ENCODE data around the gene NRN1L. TPM values are rescaled to one million over a fixed set of nuclear protein-coding genes. Genes with fewer than 3 reads are reported as not detected.

NRN1L gene
- total RNA-seq, 1 experiment from 2014 or later: 0.56 TPM

GRCh38 chr16:67928147-67928546, 43.5 kb downstream of the NRN1L start:
- Histone ChIP-seq H3K9ac (ENCODE audit: low read length) (no peak overlapping the region), H3K27me3 (ENCODE audit: low read length) (no peaks in the 10 kb centered on the region), H4K20me1 (ENCODE audit: insufficient read depth, low read depth, low read length) (no peaks in the 10 kb centered on the region), H3K79me2 (ENCODE audit: low read length) (no peaks in the 10 kb centered on the region; the same call in 1 of the 2 replicates), H2AFZ (ENCODE audit: low read length) (no peak overlapping the region), H3K4me2 (ENCODE audit: low read depth, low read length, poor library complexity, severe bottlenecking) (no peak overlapping the region), H3K4me1 (ENCODE audit: low read length) (peaks cover 12% of the 10 kb centered on the region), H3K36me3 (ENCODE audit: insufficient read depth, low read length) (no peaks in the 10 kb centered on the region), H3K27ac (ENCODE audit: low read length) (no peak overlapping the region), H3K9me2 (replicated peaks; ENCODE audit: insufficient read depth, low read length) (no peaks in the 10 kb centered on the region), H3K4me3 (ENCODE audit: low read length) (no peak overlapping the region), H3K9me3 (ENCODE audit: low read length) (no peaks in the 10 kb centered on the region)
- DNase-seq: peak; percentile 41

DNA sequence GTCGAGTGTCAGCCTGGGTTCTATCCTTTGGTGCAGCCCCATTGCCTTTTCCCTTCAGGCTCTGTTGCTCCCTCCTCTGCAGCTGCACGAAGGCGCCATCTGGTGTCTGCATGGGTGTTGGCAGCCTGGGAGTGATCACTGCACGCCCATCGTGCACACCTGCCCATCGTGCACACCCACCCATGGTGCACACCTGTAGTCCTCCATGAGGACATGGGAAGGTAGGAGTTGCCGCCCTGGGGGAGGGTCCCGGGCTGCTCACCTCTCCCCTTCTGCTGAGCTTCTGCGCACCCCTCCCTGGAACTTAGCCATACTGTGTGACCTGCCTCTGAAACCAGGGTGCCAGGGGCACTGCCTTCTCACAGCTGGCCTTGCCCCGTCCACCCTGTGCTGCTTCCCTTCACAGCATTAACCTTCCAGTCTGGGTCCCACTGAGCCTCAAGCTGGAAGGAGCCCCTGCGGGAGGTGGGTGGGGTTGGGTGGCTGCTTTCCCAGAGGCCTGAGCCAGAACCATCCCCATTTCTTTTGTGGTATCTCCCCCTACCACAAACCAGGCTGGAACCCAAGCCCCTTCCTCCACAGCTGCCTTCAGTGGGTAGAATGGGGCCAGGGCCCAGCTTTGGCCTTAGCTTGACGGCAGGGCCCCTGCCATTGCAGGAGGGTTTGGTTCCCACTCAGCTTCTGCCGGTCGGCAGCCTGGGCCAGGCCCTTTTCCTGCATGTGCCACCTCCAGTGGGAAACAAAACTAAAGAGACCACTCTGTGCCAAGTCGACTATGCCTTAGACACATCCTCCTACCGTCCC, 44.1 kb downstream of the NRN1L start:
- Histone ChIP-seq H3K9me3 (ENCODE audit: low read length) (no peaks in the 10 kb centered on the region), H3K9ac (ENCODE audit: low read length) (no peak overlapping the region), H3K27me3 (ENCODE audit: low read length) (no peaks in the 10 kb centered on the region), H3K79me2 (ENCODE audit: low read length) (no peaks in the 10 kb centered on the region; the same call in 1 of the 2 replicates), H3K36me3 (ENCODE audit: insufficient read depth, low read length) (peaks cover 4% of the 10 kb centered on the region; the same call in 1 of the 2 replicates), H3K27ac (ENCODE audit: low read length) (no peak overlapping the region), H3K4me1 (ENCODE audit: low read length) (peaks cover 12% of the 10 kb centered on the region), H3K4me2 (ENCODE audit: low read depth, low read length, poor library complexity, severe bottlenecking) (no peak overlapping the region), H4K20me1 (ENCODE audit: insufficient read depth, low read depth, low read length) (no peaks in the 10 kb centered on the region), H2AFZ (ENCODE audit: low read length) (no peak overlapping the region), H3K9me2 (replicated peaks; ENCODE audit: insufficient read depth, low read length) (no peaks in the 10 kb centered on the region), H3K4me3 (ENCODE audit: low read length) (no peak overlapping the region)
- DNase-seq: peak; percentile 93

DNA sequence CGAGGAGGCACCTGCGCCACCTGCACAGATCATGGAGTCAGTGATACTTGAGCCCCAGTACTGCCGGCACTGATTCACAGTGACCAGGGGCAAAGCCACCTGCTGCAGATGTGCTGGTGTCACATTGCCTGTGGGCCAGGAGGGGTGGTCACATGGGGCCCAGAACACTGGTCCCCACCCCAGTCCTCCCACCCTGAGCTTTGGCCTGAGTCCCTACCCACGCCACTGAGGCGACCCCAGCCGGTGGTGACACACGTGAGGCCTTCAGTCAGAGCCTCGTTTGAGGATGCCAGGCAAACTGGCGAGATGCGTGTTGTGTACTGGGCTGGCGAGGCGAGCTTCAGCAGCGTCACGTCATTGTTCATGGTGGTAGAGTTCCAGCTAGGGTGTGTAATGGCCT, 45.5 kb downstream of the NRN1L start:
- H3K36me3 ChIP-seq (ENCODE audit: insufficient read depth, low read length): peaks cover 18% of the 10 kb centered on the region; the same call in 1 of the 2 replicates

DNA sequence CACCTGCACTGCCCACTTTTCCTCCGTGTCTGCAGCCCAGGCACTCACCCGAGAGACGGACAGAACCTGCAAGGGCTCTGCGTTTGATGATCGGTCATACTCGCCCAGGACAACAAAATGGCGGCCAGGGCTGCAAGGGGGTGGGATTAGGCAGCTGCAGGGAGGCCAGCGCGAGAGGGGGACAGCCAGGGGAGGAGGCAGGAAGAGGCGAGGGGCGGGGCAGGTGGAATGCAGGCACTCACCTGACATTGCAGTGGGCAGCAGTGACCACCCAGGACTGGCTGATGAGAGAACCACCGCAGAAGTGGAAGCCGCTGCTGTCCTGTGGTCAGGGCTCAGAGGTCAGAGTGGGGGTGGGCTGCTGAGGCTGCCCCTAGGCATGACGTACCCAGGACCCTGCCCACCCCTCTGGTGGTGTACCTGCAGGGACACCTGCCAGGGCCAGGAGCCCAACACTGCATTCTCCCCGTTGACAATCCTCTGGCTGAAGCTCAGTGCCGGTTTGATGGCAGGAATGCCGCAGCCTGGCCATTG, 46.1 kb downstream of the NRN1L start:
- no peaks in the 10 kb centered on the region for H3K9me2 ChIP-seq (replicated peaks; ENCODE audit: insufficient read depth, low read length)
- H3K9me3 ChIP-seq (ENCODE audit: low read length): no peaks in the 10 kb centered on the region
- no peaks in the 10 kb centered on the region for H4K20me1 ChIP-seq (ENCODE audit: insufficient read depth, low read depth, low read length)
- no peak overlapping the region for H3K9ac ChIP-seq (ENCODE audit: low read length)
- no peak for DNase-seq
- no peak overlapping the region for H2AFZ ChIP-seq (ENCODE audit: low read length)
- H3K27me3 ChIP-seq (ENCODE audit: low read length): no peaks in the 10 kb centered on the region
- no peak overlapping the region for H3K27ac ChIP-seq (ENCODE audit: low read length)
- H3K36me3 ChIP-seq (ENCODE audit: insufficient read depth, low read length): peaks cover 19% of the 10 kb centered on the region; the same call in 1 of the 2 replicates
- H3K79me2 ChIP-seq (ENCODE audit: low read length): peaks cover 9% of the 10 kb centered on the region
- H3K4me3 ChIP-seq (ENCODE audit: low read length): no peak overlapping the region
- no peak overlapping the region for H3K4me2 ChIP-seq (ENCODE audit: low read depth, low read length, poor library complexity, severe bottlenecking)
- H3K4me1 ChIP-seq (ENCODE audit: low read length): peaks cover 26% of the 10 kb centered on the region

More for the DNA sequence above, 45.5 kb downstream of the NRN1L start:
- Histone ChIP-seq H3K9me3 (ENCODE audit: low read length) (no peaks in the 10 kb centered on the region), H2AFZ (ENCODE audit: low read length) (no peak overlapping the region), H3K4me1 (ENCODE audit: low read length) (peaks cover 23% of the 10 kb centered on the region), H3K9ac (ENCODE audit: low read length) (no peak overlapping the region), H3K27ac (ENCODE audit: low read length) (no peak overlapping the region), H4K20me1 (ENCODE audit: insufficient read depth, low read depth, low read length) (no peaks in the 10 kb centered on the region), H3K4me3 (ENCODE audit: low read length) (no peak overlapping the region), H3K27me3 (ENCODE audit: low read length) (no peaks in the 10 kb centered on the region), H3K9me2 (replicated peaks; ENCODE audit: insufficient read depth, low read length) (no peaks in the 10 kb centered on the region), H3K4me2 (ENCODE audit: low read depth, low read length, poor library complexity, severe bottlenecking) (no peak overlapping the region), H3K79me2 (ENCODE audit: low read length) (peaks cover 6% of the 10 kb centered on the region)
- no peak for DNase-seq

- peak; percentile 39 for DNase-seq
- Histone ChIP-seq H2AFZ (ENCODE audit: low read length) (no peak within 1 kb of the TSS), H3K36me3 (ENCODE audit: insufficient read depth, low read length) (peaks cover 19% of the 10 kb centered on the region; the same call in 1 of the 2 replicates), H3K9me2 (replicated peaks; ENCODE audit: insufficient read depth, low read length) (no peaks in the 10 kb centered on the region), H3K9ac (ENCODE audit: low read length) (no peak within 1 kb of the TSS), H3K27ac (ENCODE audit: low read length) (no peak within 1 kb of the TSS), H3K4me2 (ENCODE audit: low read depth, low read length, poor library complexity, severe bottlenecking) (no peak within 1 kb of the TSS), H3K4me1 (ENCODE audit: low read length) (peaks cover 15% of the 10 kb centered on the region), H4K20me1 (ENCODE audit: insufficient read depth, low read depth, low read length) (no peaks in the 10 kb centered on the region), H3K79me2 (ENCODE audit: low read length) (peaks cover 19% of the 10 kb centered on the region), H3K27me3 (ENCODE audit: low read length) (no peaks in the 10 kb centered on the region), H3K9me3 (ENCODE audit: low read length) (no peaks in the 10 kb centered on the region), H3K4me3 (ENCODE audit: low read length) (no peak within 1 kb of the TSS)
These were observed 47.2 kb downstream of the NRN1L start, which contains the start of gene CTRL for GRCh38 chr16:67931712-67932461. TSS of gene CTRL (minus strand) at chr16:67931862. CDS start at chr16:67931852, 10 bp downstream.

DNA sequence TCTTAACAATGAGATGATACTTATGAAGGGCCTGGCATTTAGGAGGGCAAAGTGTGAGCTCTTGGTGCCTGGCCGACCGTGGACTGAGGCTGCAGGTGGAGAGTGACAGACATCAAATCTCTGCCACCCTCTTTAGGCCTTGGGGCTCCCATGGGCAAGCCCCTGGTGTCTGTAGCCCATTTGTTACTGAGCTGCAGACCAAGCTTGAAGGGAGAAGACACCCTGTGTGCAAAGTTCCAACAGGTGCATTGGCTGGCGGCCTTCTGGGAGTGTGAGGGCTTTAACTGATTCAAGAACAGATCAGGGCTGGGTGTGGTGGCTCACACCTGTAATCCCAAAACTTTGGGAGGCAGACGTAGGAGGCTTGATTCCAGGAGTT, 47.8 kb downstream of the NRN1L start:
- Histone ChIP-seq H3K9me3 (ENCODE audit: low read length) (no peaks in the 10 kb centered on the region), H4K20me1 (ENCODE audit: insufficient read depth, low read depth, low read length) (no peaks in the 10 kb centered on the region), H3K79me2 (ENCODE audit: low read length) (peaks cover 24% of the 10 kb centered on the region), H3K9ac (ENCODE audit: low read length) (no peak overlapping the region), H3K36me3 (ENCODE audit: insufficient read depth, low read length) (peaks cover 19% of the 10 kb centered on the region; the same call in 1 of the 2 replicates), H3K9me2 (replicated peaks; ENCODE audit: insufficient read depth, low read length) (no peaks in the 10 kb centered on the region), H3K4me1 (ENCODE audit: low read length) (peaks cover 20% of the 10 kb centered on the region), H3K4me3 (ENCODE audit: low read length) (no peak overlapping the region), H3K27ac (ENCODE audit: low read length) (no peak overlapping the region), H3K27me3 (ENCODE audit: low read length) (no peaks in the 10 kb centered on the region), H3K4me2 (ENCODE audit: low read depth, low read length, poor library complexity, severe bottlenecking) (no peak overlapping the region), H2AFZ (ENCODE audit: low read length) (no peak overlapping the region)
- no peak for DNase-seq

- Histone ChIP-seq H3K4me3 (ENCODE audit: low read length) (no peak overlapping the region), H3K27ac (ENCODE audit: low read length) (no peak overlapping the region), H4K20me1 (ENCODE audit: insufficient read depth, low read depth, low read length) (no peaks in the 10 kb centered on the region), H3K9ac (ENCODE audit: low read length) (no peak overlapping the region), H3K9me3 (ENCODE audit: low read length) (no peaks in the 10 kb centered on the region), H3K79me2 (ENCODE audit: low read length) (peaks cover 30% of the 10 kb centered on the region), H3K27me3 (ENCODE audit: low read length) (no peaks in the 10 kb centered on the region), H3K4me2 (ENCODE audit: low read depth, low read length, poor library complexity, severe bottlenecking) (no peak overlapping the region), H3K9me2 (replicated peaks; ENCODE audit: insufficient read depth, low read length) (no peaks in the 10 kb centered on the region), H3K36me3 (ENCODE audit: insufficient read depth, low read length) (peaks cover 19% of the 10 kb centered on the region; the same call in 1 of the 2 replicates), H3K4me1 (ENCODE audit: low read length) (peaks cover 27% of the 10 kb centered on the region), H2AFZ (ENCODE audit: low read length) (no peak overlapping the region)
- no peak for DNase-seq
These were observed 49.1 kb downstream of the NRN1L start for GRCh38 chr16:67933805-67934204.
